ENCODE data around the gene TMEM271. TPM values are rescaled to one million over a fixed set of nuclear protein-coding genes. Genes with fewer than 3 reads are reported as not detected.
"Not testable (repeated sequence)": the region's sequence is repeated elsewhere in the genome, so short reads cannot be mapped to it uniquely, and the experiment has no call there.

TMEM271 gene
- total and polyA plus RNA-seq, 4 donors = not detected

- Histone ChIP-seq H3K36me3 (ENCODE audit: control insufficient read depth in 4 of 4, insufficient read depth in 4 of 4, low read length in 4 of 4) (no peaks in the 10 kb centered on the region), H3K27ac (ENCODE audit: low read depth in 1 of 2, low read length in 1 of 2) (no peak overlapping the region), H3K9ac (ENCODE audit: insufficient read depth in 1 of 2, low read length in 2 of 2) (no peak overlapping the region), H3K9me3 (ENCODE audit: control insufficient read depth in 4 of 4, insufficient read depth in 3 of 4, low read length in 3 of 4) (peaks cover 0 to 6% (median under 1%) of the 10 kb centered on the region in 4 donors), H3K4me3 (no peak overlapping the region), H3K27me3 (ENCODE audit: control insufficient read depth in 3 of 3, insufficient read depth in 3 of 3, low read length in 2 of 3) (peaks cover 2 to 23% (median 6%) of the 10 kb centered on the region in 3 donors), H3K4me1 (ENCODE audit: control insufficient read depth in 5 of 5, insufficient read depth in 5 of 5, low read length in 5 of 5) (no peaks in the 10 kb centered on the region)
- WGBS, 2 donors = 76 to 86% methylated on average over 10 of the region's 10 CpGs
- TF ChIP-seq CTCF (IDR thresholded peaks at IDR 0.05; ENCODE audit: control extremely low read depth, extremely low read depth) = no peak
- ATAC-seq (ENCODE audit: insufficient read depth, low FRiP score) = no peak
- no peak for DNase-seq
Measured at GRCh38 chr4:567457-568350, 8.4 kb downstream of the TMEM271 start.

DNA sequence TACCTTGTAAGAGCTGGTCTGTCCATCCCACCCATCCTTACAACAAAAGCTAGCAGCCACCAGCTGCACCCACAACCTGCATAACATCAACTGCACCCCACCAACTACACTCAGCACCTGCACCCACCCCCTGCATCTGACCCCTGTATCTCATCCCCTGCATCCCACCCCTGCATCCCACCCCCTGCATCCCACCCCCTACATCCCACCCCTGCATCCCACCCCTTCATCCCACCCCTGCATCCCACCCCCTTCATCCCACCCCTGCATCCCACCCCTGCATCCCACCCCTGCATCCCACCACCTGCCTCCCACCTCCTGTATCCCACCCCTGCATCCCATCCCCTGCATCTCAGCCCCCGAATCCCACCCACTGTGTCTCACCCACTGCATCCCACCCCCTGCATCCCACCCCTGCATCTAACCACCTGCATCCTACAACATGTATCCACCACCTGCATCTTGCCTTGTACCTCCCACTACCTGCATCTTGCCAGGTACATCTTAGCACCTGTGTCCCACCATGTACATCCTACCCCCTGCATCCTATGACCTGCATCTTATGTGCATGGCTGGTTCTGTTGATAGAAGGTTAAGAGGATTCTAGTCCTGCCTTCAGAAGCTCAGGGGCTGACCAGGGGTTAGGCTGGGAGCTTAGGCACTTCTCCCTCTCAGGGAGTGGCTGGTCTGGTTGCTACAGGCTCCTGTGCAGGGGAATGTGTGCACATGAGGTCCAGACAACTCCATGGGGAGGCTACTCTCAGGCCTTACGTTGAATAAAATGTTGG, 9.4 kb downstream of the TMEM271 start:
- peaks cover 0 to 9% (median 2%) of the 10 kb centered on the region in 4 donors for H3K9me3 ChIP-seq (ENCODE audit: control insufficient read depth in 4 of 4, insufficient read depth in 3 of 4, low read length in 3 of 4)
- H3K27ac ChIP-seq (ENCODE audit: low read depth in 1 of 2, low read length in 1 of 2) = no peak overlapping the region
- H3K36me3 ChIP-seq (ENCODE audit: control insufficient read depth in 4 of 4, insufficient read depth in 4 of 4, low read length in 4 of 4) = no peaks in the 10 kb centered on the region
- WGBS, 2 donors = 68 to 73% methylated on average over 2 of the region's 2 CpGs
- H3K4me3 ChIP-seq = no peak overlapping the region
- H3K27me3 ChIP-seq (ENCODE audit: control insufficient read depth in 3 of 3, insufficient read depth in 3 of 3, low read length in 2 of 3) = peaks cover 0 to 14% (median 0%) of the 10 kb centered on the region in 3 donors
- DNase-seq (no peak), ATAC-seq (ENCODE audit: insufficient read depth, low FRiP score) (no peak)
- no peaks in the 10 kb centered on the region for H3K4me1 ChIP-seq (ENCODE audit: control insufficient read depth in 5 of 5, insufficient read depth in 5 of 5, low read length in 5 of 5)
- no peak overlapping the region for H3K9ac ChIP-seq (ENCODE audit: insufficient read depth in 1 of 2, low read length in 2 of 2)
- no peak for TF ChIP-seq CTCF (IDR thresholded peaks at IDR 0.05; ENCODE audit: control extremely low read depth, extremely low read depth)

DNA sequence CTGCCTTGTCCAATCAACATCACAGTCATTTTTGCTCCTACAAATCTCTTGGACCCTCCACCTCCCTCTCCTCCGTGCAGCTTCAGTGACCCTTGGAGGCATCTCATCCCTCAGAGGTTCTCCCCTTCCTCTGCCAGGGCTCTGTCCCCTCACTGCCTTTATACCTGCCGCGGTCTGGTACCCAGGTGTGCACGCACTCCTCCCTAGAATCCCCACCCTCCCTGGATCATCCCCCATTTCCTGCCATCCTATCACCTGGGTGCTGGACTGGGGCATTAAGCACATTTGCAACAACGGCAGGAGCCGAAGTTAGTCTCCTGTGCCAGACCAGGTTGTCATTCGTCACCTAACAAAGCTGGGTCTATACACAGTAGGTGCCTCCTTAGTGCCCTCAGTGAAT, 10.1 kb downstream of the TMEM271 start:
- Histone ChIP-seq H3K27ac (ENCODE audit: low read depth in 1 of 2, low read length in 1 of 2) (no peak overlapping the region), H3K27me3 (ENCODE audit: control insufficient read depth in 3 of 3, insufficient read depth in 3 of 3, low read length in 2 of 3) (peaks cover 0 to 13% (median 0%) of the 10 kb centered on the region in 3 donors), H3K4me1 (ENCODE audit: control insufficient read depth in 5 of 5, insufficient read depth in 5 of 5, low read length in 5 of 5) (no peaks in the 10 kb centered on the region), H3K9ac (ENCODE audit: insufficient read depth in 1 of 2, low read length in 2 of 2) (no peak overlapping the region), H3K9me3 (ENCODE audit: control insufficient read depth in 4 of 4, insufficient read depth in 3 of 4, low read length in 3 of 4) (peaks cover 0 to 9% (median 2%) of the 10 kb centered on the region in 4 donors), H3K36me3 (ENCODE audit: control insufficient read depth in 4 of 4, insufficient read depth in 4 of 4, low read length in 4 of 4) (no peaks in the 10 kb centered on the region), H3K4me3 (no peak overlapping the region)
- no peak for DNase-seq
- ATAC-seq (ENCODE audit: insufficient read depth, low FRiP score) = no peak
- 90 to 93% methylated on average over 7 of the region's 7 CpGs for WGBS, 2 donors
- no peak for TF ChIP-seq CTCF (IDR thresholded peaks at IDR 0.05; ENCODE audit: control extremely low read depth, extremely low read depth)

- H3K27me3 ChIP-seq (ENCODE audit: control insufficient read depth in 3 of 3, insufficient read depth in 3 of 3, low read length in 2 of 3) = peaks cover 0 to 11% (median 0%) of the 10 kb centered on the region in 3 donors
- H3K36me3 ChIP-seq (ENCODE audit: control insufficient read depth in 4 of 4, insufficient read depth in 4 of 4, low read length in 4 of 4); ATAC-seq (ENCODE audit: insufficient read depth, low FRiP score); H3K27ac ChIP-seq (ENCODE audit: low read depth in 1 of 2, low read length in 1 of 2); H3K9me3 ChIP-seq (ENCODE audit: control insufficient read depth in 4 of 4, insufficient read depth in 3 of 4, low read length in 3 of 4); H3K4me1 ChIP-seq (ENCODE audit: control insufficient read depth in 5 of 5, insufficient read depth in 5 of 5, low read length in 5 of 5); H3K9ac ChIP-seq (ENCODE audit: insufficient read depth in 1 of 2, low read length in 2 of 2); DNase-seq; H3K4me3 ChIP-seq: not testable (repeated sequence)
- 88 to 100% methylated on average over 1 of the region's 1 CpG for WGBS, 2 donors
Measured at GRCh38 chr4:565614-566013, 10.5 kb downstream of the TMEM271 start.

DNA sequence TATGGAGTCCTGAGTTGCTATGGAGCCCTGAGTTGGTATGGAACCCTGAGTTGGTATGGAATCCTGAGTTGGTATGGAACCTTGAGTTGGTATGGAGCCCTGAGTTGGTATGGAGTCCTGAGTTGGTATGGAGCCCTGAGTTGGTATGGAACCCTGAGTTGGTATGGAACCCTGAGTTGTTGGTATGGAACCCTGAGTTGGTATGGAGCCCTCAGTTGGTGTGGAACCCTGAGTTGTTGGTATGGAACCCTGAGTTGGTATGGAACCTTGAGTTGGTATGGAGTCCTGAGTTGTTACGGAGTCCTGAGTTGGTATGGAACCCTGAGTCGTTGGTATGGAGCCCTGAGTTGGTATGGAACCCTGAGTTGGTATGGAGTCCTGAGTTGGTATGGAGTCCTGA, 13.6 kb downstream of the TMEM271 start:
- not testable (repeated sequence) for H3K36me3 ChIP-seq (ENCODE audit: control insufficient read depth in 4 of 4, insufficient read depth in 4 of 4, low read length in 4 of 4); H3K9me3 ChIP-seq (ENCODE audit: control insufficient read depth in 4 of 4, insufficient read depth in 3 of 4, low read length in 3 of 4); DNase-seq; ATAC-seq (ENCODE audit: insufficient read depth, low FRiP score); H3K4me1 ChIP-seq (ENCODE audit: control insufficient read depth in 5 of 5, insufficient read depth in 5 of 5, low read length in 5 of 5); H3K4me3 ChIP-seq; H3K9ac ChIP-seq (ENCODE audit: insufficient read depth in 1 of 2, low read length in 2 of 2); H3K27me3 ChIP-seq (ENCODE audit: control insufficient read depth in 3 of 3, insufficient read depth in 3 of 3, low read length in 2 of 3); H3K27ac ChIP-seq (ENCODE audit: low read depth in 1 of 2, low read length in 1 of 2)
- WGBS, 2 donors = 81 to 86% methylated on average over 2 of the region's 2 CpGs
